SK-N-SH treated with all-trans-retinoic acid at 6 μM for 48 hours (cell line): ENCODE data around the gene SIGLECL1.

Source experiments
- ATAC-seq: fragments of 200-7000 bp; cut with Tn5 transposase; 3 replicates; pipeline ENCODE4 v1.9.1; 2020; ENCODE audit warnings: mild to moderate bottlenecking, moderate library complexity
- ARNTL ChIP-seq: fragments of 450-650 bp; formaldehyde crosslinking; IDR thresholded peaks from 2 replicates; pipeline ENCODE4 v1.5.0; 2020; ENCODE audit warnings: low read depth, mild to moderate bottlenecking, moderate library complexity, borderline replicate concordance
- BACH2 ChIP-seq: fragments of 250-450 bp; sonication (Bioruptor Pico); IDR thresholded peaks from 2 replicates; pipeline ENCODE4 v1.9.0; 2021; ENCODE audit warnings: mild to moderate bottlenecking, borderline replicate concordance
- CSDC2 ChIP-seq: fragments of 250-450 bp; sonication (Bioruptor Pico); IDR thresholded peaks from 2 replicates; pipeline ENCODE4 v1.5.0; 2020; ENCODE audit warnings: mild to moderate bottlenecking, moderate library complexity
- CSRNP3 ChIP-seq: fragments of 250-450 bp; sonication (Bioruptor Pico); IDR thresholded peaks from 2 replicates; pipeline ENCODE4 v1.5.1; 2021; ENCODE audit warnings: mild to moderate bottlenecking, moderate library complexity
- ESRRG ChIP-seq: fragments of 250-450 bp; sonication (Bioruptor Pico); IDR thresholded peaks from 2 replicates; pipeline ENCODE4 v1.6.1; 2021; ENCODE audit warnings: mild to moderate bottlenecking
- GLIS3 ChIP-seq: fragments of 250-450 bp; sonication (Bioruptor Pico); IDR thresholded peaks from 2 replicates; pipeline ENCODE4 v1.5.0; 2020; ENCODE audit warnings: mild to moderate bottlenecking, moderate library complexity
- ISL1 ChIP-seq: fragments of 250-450 bp; sonication (Bioruptor Pico); IDR thresholded peaks from 2 replicates; pipeline ENCODE4 v2.1.2; 2022; ENCODE audit warnings: mild to moderate bottlenecking, moderate library complexity
- OSR1 ChIP-seq: fragments of 250-450 bp; sonication (Bioruptor Pico); IDR thresholded peaks from 2 replicates; pipeline ENCODE4 v1.8.0; 2022; ENCODE audit warnings: moderate library complexity, mild to moderate bottlenecking, inconsistent platforms
- PATZ1 ChIP-seq: fragments of 250-450 bp; sonication (Bioruptor Pico); IDR thresholded peaks from 2 replicates; pipeline ENCODE4 v1.8.0; 2020; ENCODE audit warnings: mild to moderate bottlenecking, moderate library complexity, borderline replicate concordance
- POU6F1 ChIP-seq: fragments of 250-450 bp; sonication (Bioruptor Pico); IDR thresholded peaks from 2 replicates; pipeline ENCODE4 v1.8.0; 2021; ENCODE audit warnings: low read depth, mild to moderate bottlenecking, moderate library complexity, borderline replicate concordance
- PPARA ChIP-seq: fragments of 250-450 bp; sonication (Bioruptor Pico); IDR thresholded peaks from 2 replicates; pipeline ENCODE4 v1.5.0; 2020; ENCODE audit warnings: mild to moderate bottlenecking, borderline replicate concordance
- RARB ChIP-seq: fragments of 250-450 bp; sonication (Bioruptor Pico); IDR thresholded peaks from 2 replicates; pipeline ENCODE4 v1.8.0; 2021; ENCODE audit warnings: mild to moderate bottlenecking, moderate library complexity
- SNAI2 ChIP-seq: fragments of 250-450 bp; sonication (Bioruptor Pico); IDR thresholded peaks from 2 replicates; pipeline ENCODE4 v1.5.0; 2020; ENCODE audit warnings: mild to moderate bottlenecking, moderate library complexity
- TOX ChIP-seq: fragments of 250-450 bp; sonication (Bioruptor Pico); IDR thresholded peaks from 2 replicates; pipeline ENCODE4 v1.8.0; 2021; ENCODE audit warnings: mild to moderate bottlenecking, moderate library complexity, borderline replicate concordance
- TSHZ2 ChIP-seq: fragments of 250-450 bp; sonication (Bioruptor Pico); IDR thresholded peaks from 2 replicates; pipeline ENCODE4 v1.5.0; 2020; ENCODE audit warnings: mild to moderate bottlenecking, moderate library complexity
- ZC3H10 ChIP-seq: fragments of 250-450 bp; sonication (Bioruptor Pico); IDR thresholded peaks from 2 replicates; pipeline ENCODE4 v1.5.1; 2021; ENCODE audit warnings: mild to moderate bottlenecking, moderate library complexity
- ZFP3 ChIP-seq: fragments of 250-450 bp; sonication (Bioruptor Pico); IDR thresholded peaks from 2 replicates; pipeline ENCODE4 v1.5.0; 2020; ENCODE audit warnings: mild to moderate bottlenecking, moderate library complexity
- ZFP30 ChIP-seq: fragments of 450-650 bp; formaldehyde crosslinking; IDR thresholded peaks from 2 replicates; pipeline ENCODE4 v1.5.0; 2022; ENCODE audit warnings: mild to moderate bottlenecking, moderate library complexity
- ZNF70 ChIP-seq: fragments of 450-650 bp; formaldehyde crosslinking; IDR thresholded peaks from 2 replicates; pipeline ENCODE4 v1.5.0; 2020; ENCODE audit warnings: mild to moderate bottlenecking, moderate library complexity
- ZNF8 ChIP-seq: fragments of 450-650 bp; formaldehyde crosslinking; IDR thresholded peaks from 2 replicates; pipeline ENCODE4 v1.5.0; 2020; ENCODE audit warnings: mild to moderate bottlenecking, moderate library complexity

SIGLECL1 gene

DNA sequence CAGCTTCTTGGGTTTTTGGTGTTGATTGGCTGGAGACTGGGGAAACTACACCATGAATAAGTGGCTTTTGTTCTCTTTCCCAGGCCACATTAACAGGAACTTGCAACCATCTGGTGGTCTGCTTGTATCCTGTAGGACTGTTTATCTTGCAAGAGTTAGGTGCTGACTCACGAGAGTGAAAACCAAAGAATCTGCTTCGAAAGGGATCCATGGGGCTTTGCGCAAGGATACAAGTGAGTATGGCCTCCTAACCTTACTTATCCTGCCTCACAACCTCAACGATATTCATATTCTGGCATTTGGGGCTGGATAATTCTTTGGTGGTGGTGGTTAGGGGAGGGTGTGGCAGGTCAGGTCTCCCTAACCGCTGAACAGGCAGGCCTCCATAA, 4.7 kb upstream of the SIGLECL1 start (continued):
- TF ChIP-seq CSRNP3 (CRISPR knock-in tag), result no peak
- TF ChIP-seq PPARA (CRISPR knock-in tag), result no peak

- no peak for ATAC-seq
- no peak for TF ChIP-seq CSDC2 (CRISPR knock-in tag)
- TF ChIP-seq ZFP3 (CRISPR knock-in tag), result no peak
- no peak for TF ChIP-seq TSHZ2 (CRISPR knock-in tag)
- TF ChIP-seq, all 23 proteins: peak for 0
Observed at GRCh38 chr19:51247972-51248590, 2.8 kb upstream of the SIGLECL1 start.

- no peak for ATAC-seq
- TF ChIP-seq ZC3H10 (CRISPR knock-in tag) (no peak), TOX (CRISPR knock-in tag) (no peak), ZNF8 (CRISPR knock-in tag) (no peak), ISL1 (CRISPR knock-in tag) (no peak), ZFP30 (no peak), PATZ1 (CRISPR knock-in tag) (no peak), ZNF70 (CRISPR knock-in tag) (no peak), CSRNP3 (CRISPR knock-in tag) (no peak), RARB (CRISPR knock-in tag) (no peak), POU6F1 (no peak), BACH2 (CRISPR knock-in tag) (no peak), ZFP3 (CRISPR knock-in tag) (no peak), CSDC2 (CRISPR knock-in tag) (no peak), GLIS3 (CRISPR knock-in tag) (no peak), SNAI2 (CRISPR knock-in tag) (no peak), OSR1 (CRISPR knock-in tag) (no peak), PPARA (CRISPR knock-in tag) (no peak), ESRRG (CRISPR knock-in tag) (no peak), ARNTL (CRISPR knock-in tag) (no peak)
Observed at GRCh38 chr19:51251468-51251820, 564 bp downstream of the SIGLECL1 start.
